Immature natural killer cell (primary cell): ENCODE results near the gene NEB. TPM values are rescaled to one million over a fixed set of nuclear protein-coding genes. Genes with fewer than 3 reads are reported as not detected.
A peak's percentile ranks its signal among the peaks of the same experiment; 100 is the strongest.
"Not testable (repeated sequence)": the region's sequence is repeated elsewhere in the genome, so short reads cannot be mapped to it uniquely, and the experiment has no call there.

Experiments used
- DNase-seq, 3 donors: peaks; one replicate each; pipeline ENCODE4 v3.0.0; 2022; ENCODE audit warnings: mixed read lengths in 1 of 3
- H3K27ac Mint-ChIP-seq, 6 donors: one replicate each; pipeline ENCODE4 v1.8.0; 2020; ENCODE audit warnings: mixed read lengths in 6 of 6, mild to moderate bottlenecking in 5 of 6, inconsistent platforms in 4 of 6, moderate library complexity in 3 of 6
- H3K27me3 Mint-ChIP-seq, 3 donors: one replicate each; pipeline ENCODE4 v1.8.0; 2020 to 2021; ENCODE audit warnings: low read depth in 3 of 3, mild to moderate bottlenecking in 3 of 3, mixed read lengths in 3 of 3, moderate library complexity in 3 of 3, inconsistent platforms in 1 of 3
- H3K36me3 Mint-ChIP-seq, 3 donors: one replicate each; pipeline ENCODE4 v1.8.0; 2020; ENCODE audit warnings: mixed read lengths in 3 of 3, inconsistent platforms in 2 of 3, mild to moderate bottlenecking in 2 of 3
- H3K4me1 Mint-ChIP-seq, 2 donors: one replicate each; pipeline ENCODE4 v1.8.0; 2020; ENCODE audit warnings: inconsistent platforms in 2 of 2, mild to moderate bottlenecking in 2 of 2, mixed read lengths in 2 of 2, moderate library complexity in 1 of 2
- H3K4me3 Mint-ChIP-seq, 5 donors: one replicate each; pipeline ENCODE4 v1.8.0; 2020; ENCODE audit warnings: mild to moderate bottlenecking in 5 of 5, mixed read lengths in 5 of 5, inconsistent platforms in 3 of 5, moderate library complexity in 3 of 5
- H3K9me3 Mint-ChIP-seq, 6 donors: one replicate each; pipeline ENCODE4 v1.8.0; 2020; ENCODE audit warnings: mild to moderate bottlenecking in 6 of 6, mixed read lengths in 6 of 6, inconsistent platforms in 4 of 6, moderate library complexity in 3 of 6
- polyA plus RNA-seq, 3 donors: library from polyadenylated mRNA; unstranded; fragments of 300-500 nt; fragmentation: Illumina TruSeq; gene quantifications; one replicate each; pipeline ENCODE4 v1.2.3, GENCODE V29; 2021

The NEB gene
- polyA plus RNA-seq, 3 donors from 2014 or later: 0.61 TPM; not detected in 2

GRCh38 chr2:151711025-151711424 is 23.3 kb downstream of the NEB start:
- Mint-ChIP-seq H3K36me3 (peaks cover 11 to 27% (median 16%) of the 10 kb centered on the region in 3 donors), H3K4me1 (no peaks in the 10 kb centered on the region), H3K27ac (no peak overlapping the region), H3K4me3 (no peak overlapping the region), H3K27me3 (peaks cover 0 to 4% (median 4%) of the 10 kb centered on the region in 3 donors), H3K9me3 (no peaks in the 10 kb centered on the region)
- DNase-seq: no peak

- Mint-ChIP-seq H3K4me3 (no peak overlapping the region), H3K4me1 (no peaks in the 10 kb centered on the region), H3K27ac (no peak overlapping the region), H3K27me3 (peaks cover 2 to 7% (median 4%) of the 10 kb centered on the region in 3 donors), H3K36me3 (peaks cover 11 to 28% (median 20%) of the 10 kb centered on the region in 3 donors), H3K9me3 (peaks cover 0 to 1% (median 0%) of the 10 kb centered on the region in 6 donors)
- DNase-seq: no peak
These were observed 25.5 kb downstream of the NEB start for GRCh38 chr2:151708788-151709187.

- Mint-ChIP-seq H3K27me3 (peaks cover 2 to 7% (median 4%) of the 10 kb centered on the region in 3 donors), H3K4me1 (no peaks in the 10 kb centered on the region), H3K36me3 (peaks cover 11 to 25% (median 20%) of the 10 kb centered on the region in 3 donors), H3K9me3 (peaks cover 0 to 1% (median 0%) of the 10 kb centered on the region in 6 donors), H3K27ac (no peak overlapping the region), H3K4me3 (no peak overlapping the region)
- DNase-seq: no peak
These were observed 26.4 kb downstream of the NEB start for GRCh38 chr2:151707857-151708256.

GRCh38 chr2:151704480-151704961 is 29.8 kb downstream of the NEB start:
- H3K27me3 Mint-ChIP-seq, DNase-seq, H3K27ac Mint-ChIP-seq, H3K4me1 Mint-ChIP-seq, H3K4me3 Mint-ChIP-seq, H3K9me3 Mint-ChIP-seq: not testable (repeated sequence)
- peaks cover 4 to 14% (median 8%) of the 10 kb centered on the region in 3 donors for H3K36me3 Mint-ChIP-seq

GRCh38 chr2:151698134-151698533 is 36.1 kb downstream of the NEB start:
- not testable (repeated sequence) for H3K4me1 Mint-ChIP-seq, H3K27ac Mint-ChIP-seq

GRCh38 chr2:151695778-151696177 is 38.5 kb downstream of the NEB start:
- Mint-ChIP-seq H3K4me1 (no peaks in the 10 kb centered on the region), H3K27ac (no peak overlapping the region), H3K27me3 (peaks cover 0 to 4% (median 0%) of the 10 kb centered on the region in 3 donors), H3K36me3 (peaks cover 0 to 11% (median 3%) of the 10 kb centered on the region in 3 donors), H3K9me3 (no peaks in the 10 kb centered on the region), H3K4me3 (no peak overlapping the region)
- DNase-seq: no peak

More at GRCh38 chr2:151698134-151698533, 36.1 kb downstream of the NEB start:
- H3K4me3 Mint-ChIP-seq, H3K9me3 Mint-ChIP-seq, DNase-seq, H3K36me3 Mint-ChIP-seq, H3K27me3 Mint-ChIP-seq: not testable (repeated sequence)

GRCh38 chr2:151691631-151692030 is 42.6 kb downstream of the NEB start:
- H3K27ac Mint-ChIP-seq: peak overlapping the region in 1 of 6 donors; percentile 8
- H3K36me3 Mint-ChIP-seq: peaks cover 0 to 21% (median 7%) of the 10 kb centered on the region in 3 donors
- H3K4me1 Mint-ChIP-seq: peaks cover 3 to 6% of the 10 kb centered on the region in 2 donors
- H3K4me3 Mint-ChIP-seq: no peak overlapping the region
- DNase-seq: no peak
- peaks cover 0 to 4% (median 0%) of the 10 kb centered on the region in 3 donors for H3K27me3 Mint-ChIP-seq
- H3K9me3 Mint-ChIP-seq: no peaks in the 10 kb centered on the region

- H3K36me3 Mint-ChIP-seq: peaks cover 0 to 27% (median 7%) of the 10 kb centered on the region in 3 donors
- no peak overlapping the region for H3K4me3 Mint-ChIP-seq
- no peak overlapping the region for H3K27ac Mint-ChIP-seq
- H3K9me3 Mint-ChIP-seq: no peaks in the 10 kb centered on the region
- H3K4me1 Mint-ChIP-seq: peaks cover 3 to 6% of the 10 kb centered on the region in 2 donors
- DNase-seq: no peak
- H3K27me3 Mint-ChIP-seq: peaks cover 0 to 1% (median 0%) of the 10 kb centered on the region in 3 donors
These were observed 45.6 kb downstream of the NEB start for GRCh38 chr2:151688719-151689118.

GRCh38 chr2:151682459-151683003 is 51.7 kb downstream of the NEB start:
- Mint-ChIP-seq H3K4me3 (no peak overlapping the region), H3K27me3 (peaks cover 0 to 3% (median 0%) of the 10 kb centered on the region in 3 donors), H3K9me3 (no peaks in the 10 kb centered on the region), H3K4me1 (no peaks in the 10 kb centered on the region), H3K27ac (no peak overlapping the region), H3K36me3 (peaks cover 0 to 25% (median 17%) of the 10 kb centered on the region in 3 donors)
- no peak for DNase-seq

GRCh38 chr2:151681051-151681450 is 53.2 kb downstream of the NEB start:
- Mint-ChIP-seq H3K27me3 (peaks cover 0 to 3% (median 2%) of the 10 kb centered on the region in 3 donors), H3K9me3 (no peaks in the 10 kb centered on the region), H3K27ac (no peak overlapping the region), H3K36me3 (peaks cover 0 to 22% (median 13%) of the 10 kb centered on the region in 3 donors), H3K4me3 (no peak overlapping the region), H3K4me1 (no peaks in the 10 kb centered on the region)
- DNase-seq: no peak

GRCh38 chr2:151679994-151680393 is 54.3 kb downstream of the NEB start:
- Mint-ChIP-seq H3K9me3 (no peaks in the 10 kb centered on the region), H3K27me3 (peaks cover 0 to 3% (median 2%) of the 10 kb centered on the region in 3 donors), H3K4me1 (no peaks in the 10 kb centered on the region), H3K36me3 (peaks cover 0 to 22% (median 13%) of the 10 kb centered on the region in 3 donors), H3K4me3 (no peak overlapping the region), H3K27ac (no peak overlapping the region)
- no peak for DNase-seq

- Mint-ChIP-seq H3K4me1 (no peaks in the 10 kb centered on the region), H3K9me3 (no peaks in the 10 kb centered on the region)
These were observed 55.4 kb downstream of the NEB start for GRCh38 chr2:151678849-151679248.

GRCh38 chr2:151673016-151673415 is 61.3 kb downstream of the NEB start:
- peaks cover 0 to 7% (median 4%) of the 10 kb centered on the region in 3 donors for H3K36me3 Mint-ChIP-seq
- H3K9me3 Mint-ChIP-seq: no peaks in the 10 kb centered on the region
- peak overlapping the region in 2 of 5 donors; percentile 6 to 54 for H3K4me3 Mint-ChIP-seq
- peaks cover 0 to 8% (median 0%) of the 10 kb centered on the region in 3 donors for H3K27me3 Mint-ChIP-seq
- no peak for DNase-seq
- no peak overlapping the region for H3K27ac Mint-ChIP-seq
- H3K4me1 Mint-ChIP-seq: peaks cover 48 to 49% of the 10 kb centered on the region in 2 donors

More at GRCh38 chr2:151678849-151679248, 55.4 kb downstream of the NEB start:
- no peak overlapping the region for H3K27ac Mint-ChIP-seq
- no peak for DNase-seq
- peaks cover 0 to 4% (median 3%) of the 10 kb centered on the region in 3 donors for H3K27me3 Mint-ChIP-seq
- no peak overlapping the region for H3K4me3 Mint-ChIP-seq
- peaks cover 0 to 17% (median 13%) of the 10 kb centered on the region in 3 donors for H3K36me3 Mint-ChIP-seq

- DNase-seq: no peak
These were observed 62.0 kb downstream of the NEB start for GRCh38 chr2:151672277-151672676.

More at GRCh38 chr2:151672277-151672676, 62.0 kb downstream of the NEB start:
- Mint-ChIP-seq H3K27me3 (peaks cover 0 to 6% (median 0%) of the 10 kb centered on the region in 3 donors), H3K4me3 (no peak overlapping the region), H3K4me1 (peaks cover 48 to 49% of the 10 kb centered on the region in 2 donors), H3K9me3 (no peaks in the 10 kb centered on the region), H3K36me3 (no peaks in the 10 kb centered on the region), H3K27ac (no peak overlapping the region)
